GM12878 (cell line): ENCODE data around the gene FUT6. TPM values are rescaled to one million over a fixed set of nuclear protein-coding genes. Genes with fewer than 3 reads are reported as not detected.

Experiments used
- ATAC-seq: fragments of 200-7000 bp; cut with Tn5 transposase; 3 replicates; pipeline ENCODE4 v1.9.1; 2020; ENCODE audit warnings: mild to moderate bottlenecking, moderate library complexity
- BruUV-seq: library from RNA; stranded (reverse); fragments of 400-500 nt; replicated peaks from 2 replicates; lab custom pipeline; 2021; lab: Mats Ljungman, UMichigan
- CTCF ChIA-PET: fragments of 300-600 bp; sonication (Branson Sonifier 250); formaldehyde crosslinking; extraction: SDS; loops from one replicate; lab custom pipeline; 2021; ENCODE audit warnings: inconsistent platforms; lab: Yijun Ruan, JAX
- POLR2A ChIA-PET: fragments of 350-600 bp; formaldehyde crosslinking; extraction: SDS; loops from one replicate; lab custom pipeline; 2021; ENCODE audit warnings: inconsistent platforms; lab: Charles Lee
- RAD21 ChIA-PET: fragments of 300-600 bp; sonication (Branson Sonifier 250); formaldehyde crosslinking; loops from one replicate; lab custom pipeline; 2023; ENCODE audit warnings: antibody characterized with exemption; ENCODE audit not compliant: unreplicated experiment; lab: Charles Lee
- SMC1A ChIA-PET: fragments of 300-600 bp; sonication (Branson Sonifier 250); formaldehyde crosslinking; loops from one replicate; lab custom pipeline; 2023; ENCODE audit not compliant: unreplicated experiment, uncharacterized antibody; lab: Charles Lee
- DNase-seq: peaks from one replicate; pipeline ENCODE4 v3.0.0-alpha.2; 2011; ENCODE audit warnings: low read depth, low spot score
- FAIRE-seq: peaks from 3 replicates; lab custom pipeline; 2011; peaks lifted over from hg19 to GRCh38; lab: Jason Lieb, UNC
- H2AFZ ChIP-seq: 2 replicates; pipeline ENCODE4 v1.6.0; 2011; ENCODE audit warnings: low read depth, low read length, control low read depth; ENCODE audit not compliant: control insufficient read depth
- H3K27ac ChIP-seq: 2 replicates; pipeline ENCODE4 v1.5.1; 2011; ENCODE audit warnings: control low read depth; ENCODE audit not compliant: control insufficient read depth, insufficient read depth
- H3K27me3 ChIP-seq, 2 experiments: replicated peaks in 1 of 2; 2 replicates each; pipeline versions ENCODE4 v1.6.0 to v1.6.1; 2011; ENCODE audit warnings: low read length in 1 of 2; ENCODE audit not compliant: control insufficient read depth in 2 of 2, insufficient read depth in 2 of 2
- H3K36me3 ChIP-seq, 2 experiments: 2 replicates each; pipeline ENCODE4 v1.5.1; 2011; ENCODE audit warnings: low read length in 1 of 2; ENCODE audit not compliant: control insufficient read depth in 2 of 2, insufficient read depth in 2 of 2
- H3K4me1 ChIP-seq: 2 replicates; pipeline ENCODE4 v1.6.1; 2011; ENCODE audit warnings: mild to moderate bottlenecking, low read length, moderate library complexity, mixed read lengths; ENCODE audit not compliant: control insufficient read depth, insufficient read depth
- H3K4me2 ChIP-seq: 2 replicates; pipeline ENCODE4 v1.6.0; 2011; ENCODE audit warnings: control low read depth; ENCODE audit not compliant: control insufficient read depth, insufficient read depth
- H3K4me3 ChIP-seq: fragments of 200-600 bp; sonication (generic); 2 replicates; pipeline ENCODE4 v1.5.1; 2016
- H3K79me2 ChIP-seq: 2 replicates; pipeline ENCODE4 v1.6.0; 2011; ENCODE audit warnings: low read length; ENCODE audit not compliant: control insufficient read depth, insufficient read depth
- H3K9ac ChIP-seq: 2 replicates; pipeline ENCODE4 v1.8.0; 2011; ENCODE audit warnings: low read length, control low read depth, mixed read lengths; ENCODE audit not compliant: control insufficient read depth, insufficient read depth
- H3K9me3 ChIP-seq: replicated peaks from 3 replicates; pipeline ENCODE4 v1.5.1; 2011; ENCODE audit warnings: mild to moderate bottlenecking, low read length; ENCODE audit not compliant: control insufficient read depth, insufficient read depth
- H4K20me1 ChIP-seq: 2 replicates; pipeline ENCODE4 v1.6.0; 2011; ENCODE audit not compliant: control insufficient read depth, insufficient read depth
- BHLHE40 ChIP-seq, 2 experiments: fragments of 450-650 bp in 1 of 2; IDR thresholded peaks; 2 replicates each; pipeline ENCODE4 v1.6.1; 2011 to 2017; ENCODE audit warnings: low read depth in 2 of 2, borderline replicate concordance in 1 of 2, improper control_type of control experiment in 1 of 2, low read length in 1 of 2, mild to moderate bottlenecking in 1 of 2
- SREBF1 ChIP-seq: IDR thresholded peaks from 2 replicates; pipeline ENCODE4 v1.6.1; 2012; ENCODE audit warnings: mild to moderate bottlenecking, low read length
- ZNF274 ChIP-seq: IDR thresholded peaks from one replicate; pipeline ENCODE4 v1.8.0; 2011; ENCODE audit not compliant: insufficient read length, insufficient read depth
- ZZZ3 ChIP-seq: IDR thresholded peaks from 2 replicates; pipeline ENCODE4 v1.6.1; 2011; ENCODE audit warnings: low read depth; ENCODE audit not compliant: control insufficient read depth, insufficient read length
- WGBS: methylation state at CpG from one replicate; pipeline ENCODE4 v1.1.6; 2016; ENCODE audit warnings: low lambda C conversion rate; ENCODE audit not compliant: insufficient replicate concordance, insufficient coverage; ENCODE audit errors: missing lambda C conversion rate; 5-methylcytosine and 5-hydroxymethylcytosine counted together
- in situ Hi-C: fragments of 300-500 bp; cut with MboI; formaldehyde crosslinking; loops from 9 replicates; pipeline ENCODE4 v1.14.3; 2018; ENCODE audit warnings: mixed read lengths
- intact Hi-C: fragments of 100-400 bp; cut with micrococcal nuclease; formaldehyde crosslinking; loops from one replicate; pipeline ENCODE4 v1.14.2; 2022; ENCODE audit not compliant: unreplicated experiment
- polyA plus RNA-seq, 11 experiments: library from polyadenylated mRNA; depleted of rRNA in 4 of 11; unstranded in 6 of 11; stranded (reverse) in 5 of 11; fragments of >200 nt; fragmentation: Nextera tagmentation in 4 of 11; fragmentation: Illumina TruSeq in 1 of 11; extraction: Ambion mirVana in 4 of 11; extraction: Trizol in 1 of 11; gene quantifications; 1 replicate in 1 of 11; 2 replicates in 10 of 11; pipeline versions ENCODE4 v1.2.1 to v1.2.3, GENCODE V29; 2011 to 2016; ENCODE audit warnings: inconsistent platforms in 2 of 11, missing spikeins in 2 of 11, low read depth in 1 of 11
- total RNA-seq, 4 experiments: library from RNA; depleted of rRNA in 3 of 4; stranded (reverse); fragments of >200 nt in 3 of 4; fragmentation: Illumina TruSeq in 1 of 4; extraction: Trizol in 1 of 4; gene quantifications; 2 replicates each; pipeline versions ENCODE4 v1.2.1 to v1.2.3, GENCODE V29; 2013 to 2021

The FUT6 gene
- total and polyA plus RNA-seq, 10 of the 15 experiments (the other 5 are each of a cell fraction or from before 2014, with no cell fraction given), result not detected

GRCh38 chr19:5803752-5804515 lies 35.6 kb downstream of the FUT6 start (continued):
- TF ChIP-seq ZNF274 (no peak), ZZZ3 (no peak)

DNA sequence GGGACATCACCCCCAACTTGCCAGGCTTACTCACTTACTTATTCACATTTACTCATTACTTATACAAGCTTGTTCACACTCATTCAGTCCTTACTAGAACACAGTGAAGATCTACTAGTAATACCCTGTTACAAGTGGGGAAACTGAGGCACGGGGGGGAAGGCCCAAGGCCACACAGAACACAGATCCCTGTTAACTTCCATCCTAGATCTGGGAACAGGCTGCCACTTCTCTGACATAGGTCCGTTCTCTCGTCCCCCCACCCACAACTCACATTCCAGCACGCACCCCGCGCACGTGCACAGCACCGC lies 36.1 kb downstream of the FUT6 start:
- WGBS, result 56% methylated on average over 8 of the region's 8 CpGs
- BruUV-seq, result no TSS peak
- Histone ChIP-seq H3K36me3 (no peaks in the 10 kb centered on the region), H2AFZ (peak overlapping the region; percentile 80), H3K4me3 (peak overlapping the region; percentile 6; the same call in 1 of the 2 replicates), H3K27me3 (no peaks in the 10 kb centered on the region; a peak in 2 of 4 replicates), H3K79me2 (no peaks in the 10 kb centered on the region), H3K4me1 (peaks cover 7% of the 10 kb centered on the region), H3K9ac (peak overlapping the region; percentile 8; the same call in 1 of the 2 replicates), H3K27ac (no peak overlapping the region), H3K4me2 (peak overlapping the region; percentile 97), H4K20me1 (no peaks in the 10 kb centered on the region), H3K9me3 (no peaks in the 10 kb centered on the region)
- POLR2A ChIA-PET, result interaction anchor here (0.5 to 1.4 kb wide), 3 partner anchors 13 to 982 kb away, joined by 3 to 7 read pairs (median 4); partner anchors contain the start of genes DUS3L and NDUFA11
- DNase-seq (no peak), FAIRE-seq (no peak), ATAC-seq (no peak)
- RAD21 ChIA-PET, result interaction anchor here (1.0 to 2.1 kb wide), 8 partner anchors 19 to 322 kb away, joined by 3 to 15 read pairs (median 8); partner anchors contain the start of genes NDUFA11 and VMAC
- CTCF ChIA-PET, result interaction anchor here (0.7 to 1.7 kb wide), 36 partner anchors 9 to 325 kb away, joined by 3 to 45 read pairs (median 6); partner anchors contain the start of genes CATSPERD, DUS3L, NDUFA11 and RPL36
- intact Hi-C loops, result loop anchor here (10.0 kb wide), 1 partner anchor 221 kb away; no protein-coding TSS in a partner anchor
- TF ChIP-seq SREBF1 (no peak), BHLHE40 (IDR thresholded peaks at IDR 0.05; ENCODE audit: borderline replicate concordance in 1 of 2, low read depth in 2 of 2, low read length in 1 of 2) (peak in 1 of 2 experiments; percentile 17; a peak in 2 of 4 replicates)
- SMC1A ChIA-PET, result interaction anchor here (0.8 to 1.9 kb wide), 10 partner anchors 13 to 225 kb away, joined by 3 to 13 read pairs (median 3); partner anchors contain the start of genes NDUFA11, RPL36 and VMAC
- in situ Hi-C loops, result no loop called here
